HG03175 (cell line): ENCODE results near the gene CAST.
"Not testable (repeated sequence)": the region's sequence is repeated elsewhere in the genome, so short reads cannot be mapped to it uniquely, and the experiment has no call there.

Source experiments
- ATAC-seq: cut with Tn5 transposase; IDR thresholded peaks from one replicate; pipeline ENCODE4 v1.9.1; 2021; ENCODE audit warnings: mild to moderate bottlenecking, moderate library complexity; ENCODE audit not compliant: unreplicated experiment

Gene CAST

GRCh38 chr5:96742538-96742937 is 80.4 kb downstream of the CAST start:
- no peak for ATAC-seq

GRCh38 chr5:96743065-96743768 is 81.0 kb downstream of the CAST start:
- no peak for ATAC-seq

GRCh38 chr5:96743805-96744204 is 81.6 kb downstream of the CAST start:
- ATAC-seq, result no peak

- ATAC-seq, result not testable (repeated sequence)
Observed at GRCh38 chr5:96744218-96744617, 82.0 kb downstream of the CAST start.

- no peak for ATAC-seq
Observed at GRCh38 chr5:96745025-96745424, 82.8 kb downstream of the CAST start.

GRCh38 chr5:96745844-96746531 is 83.8 kb downstream of the CAST start:
- no peak for ATAC-seq

- no peak for ATAC-seq
Observed at GRCh38 chr5:96747720-96748119, 85.5 kb downstream of the CAST start.

GRCh38 chr5:96750110-96750822 is 88.1 kb downstream of the CAST start:
- ATAC-seq, result no peak

- ATAC-seq, result no peak
Observed at GRCh38 chr5:96751203-96752169, 89.3 kb downstream of the CAST start.

GRCh38 chr5:96752341-96753016 is 90.3 kb downstream of the CAST start:
- no peak for ATAC-seq

- no peak for ATAC-seq
Observed at GRCh38 chr5:96753017-96753397, 90.8 kb downstream of the CAST start.

- no peak for ATAC-seq
Observed at GRCh38 chr5:96753848-96754247, 91.7 kb downstream of the CAST start.

- ATAC-seq, result no peak
Observed at GRCh38 chr5:96755851-96756250, 93.7 kb downstream of the CAST start.

GRCh38 chr5:96756985-96757384 is 94.8 kb downstream of the CAST start:
- ATAC-seq, result no peak

- no peak for ATAC-seq
Observed at GRCh38 chr5:96758621-96759020, 96.4 kb downstream of the CAST start.

- no peak for ATAC-seq
Observed at GRCh38 chr5:96761618-96762017, 99.4 kb downstream of the CAST start.

GRCh38 chr5:96763026-96763425 is 100.8 kb downstream of the CAST start:
- ATAC-seq, result no peak

GRCh38 chr5:96765043-96765442 is 102.9 kb downstream of the CAST start:
- no peak for ATAC-seq

GRCh38 chr5:96768708-96769251 is 106.6 kb downstream of the CAST start:
- no peak for ATAC-seq

GRCh38 chr5:96771395-96771794 is 109.2 kb downstream of the CAST start:
- no peak for ATAC-seq
